K562 (cell line): ENCODE measurements around the gene FKRP. TPM values are rescaled to one million over a fixed set of nuclear protein-coding genes. Genes with fewer than 3 reads are reported as not detected.

Experiments used
- CBX3 ChIP-seq, 2 experiments: IDR thresholded peaks; 1 replicate in 1 of 2; 2 replicates in 1 of 2; pipeline ENCODE4 v1.6.1; 2012; ENCODE audit warnings: inconsistent platforms in 2 of 2, low read length in 2 of 2, borderline replicate concordance in 1 of 2, control low read depth in 1 of 2
- CEBPG ChIP-seq, 3 experiments: fragments of 200-800 bp in 1 of 3; sonication (Bioruptor generic) in 1 of 3; sonication (generic) in 1 of 3; formaldehyde crosslinking in 1 of 3; IDR thresholded peaks in 2 of 3; conservative IDR thresholded peaks in 1 of 3; 2 replicates each; pipeline versions ENCODE4 v1.6.1 to v1.8.0; 2016 to 2022; ENCODE audit warnings: missing compliant biosample characterization in 2 of 3, missing genetic modification characterization in 2 of 3, mild to moderate bottlenecking in 1 of 3, missing genetic modification reagents in 1 of 3
- HCFC1 ChIP-seq: IDR thresholded peaks from 2 replicates; pipeline ENCODE4 v1.6.1; 2012; ENCODE audit warnings: low read depth, low read length, improper control_type of control experiment
- HOMEZ ChIP-seq: fragments of 250-450 bp; sonication (Bioruptor Pico); IDR thresholded peaks from 2 replicates; pipeline ENCODE4 v1.4.0; 2020; ENCODE audit warnings: mild to moderate bottlenecking, moderate library complexity
- KDM4B ChIP-seq, 2 experiments: fragments of 450-650 bp in 1 of 2; sonication (generic) in 1 of 2; IDR thresholded peaks; 2 replicates each; pipeline ENCODE4 v1.6.1; 2016 to 2017; ENCODE audit warnings: borderline replicate concordance in 2 of 2, antibody characterized with exemption in 1 of 2, low read depth in 1 of 2, mild to moderate bottlenecking in 1 of 2
- KLF10 ChIP-seq: fragments of 250-450 bp; sonication (Bioruptor Pico); IDR thresholded peaks from 2 replicates; pipeline ENCODE4 v1.6.1; 2021; ENCODE audit warnings: matching md5 sums
- PKNOX1 ChIP-seq: fragments of 450-650 bp; IDR thresholded peaks from 2 replicates; pipeline ENCODE4 v1.6.1; 2016
- RB1 ChIP-seq: fragments of 450-650 bp; IDR thresholded peaks from 2 replicates; pipeline ENCODE4 v1.6.1; 2017; ENCODE audit warnings: low read depth, mild to moderate bottlenecking
- RCOR1 ChIP-seq, 2 experiments: IDR thresholded peaks; 2 replicates each; pipeline ENCODE4 v1.6.1; 2012; ENCODE audit warnings: low read depth in 2 of 2, low read length in 2 of 2, borderline replicate concordance in 1 of 2, improper control_type of control experiment in 1 of 2
- RERE ChIP-seq: sonication (generic); formaldehyde crosslinking; IDR thresholded peaks from 2 replicates; pipeline ENCODE4 v1.8.0; 2023; ENCODE audit warnings: missing genetic modification reagents, mild to moderate bottlenecking, borderline replicate concordance
- SMAD1 ChIP-seq: fragments of 150-350 bp; IDR thresholded peaks from 2 replicates; pipeline ENCODE4 v1.6.1; 2014; ENCODE audit warnings: low read length, low read depth; ENCODE audit not compliant: partially characterized antibody
- THAP12 ChIP-seq: fragments of 250-450 bp; sonication (Bioruptor Pico); IDR thresholded peaks from 2 replicates; pipeline ENCODE4 v1.9.0; 2021; ENCODE audit warnings: mild to moderate bottlenecking, inconsistent platforms
- XRCC3 ChIP-seq: fragments of 450-650 bp; IDR thresholded peaks from 2 replicates; pipeline ENCODE4 v1.6.1; 2017; ENCODE audit warnings: mild to moderate bottlenecking, moderate library complexity
- ZBTB7A ChIP-seq: IDR thresholded peaks from 2 replicates; pipeline ENCODE4 v1.6.1; 2011; ENCODE audit warnings: low read depth, mild to moderate bottlenecking, low read length, moderate library complexity, borderline replicate concordance; ENCODE audit not compliant: control insufficient read depth
- ZNF644 ChIP-seq: fragments of 200-800 bp; sonication (Bioruptor generic); IDR thresholded peaks from 2 replicates; pipeline ENCODE4 v1.6.1; 2016; ENCODE audit warnings: low read depth, missing genetic modification characterization, missing compliant biosample characterization
- polyA plus RNA-seq, 8 experiments: library from polyadenylated mRNA; depleted of rRNA in 4 of 8; stranded (reverse) in 5 of 8; unstranded in 3 of 8; fragments of >200 nt; fragmentation: Nextera tagmentation in 2 of 8; fragmentation: Illumina TruSeq in 1 of 8; extraction: Ambion mirVana in 2 of 8; extraction: Trizol in 1 of 8; gene quantifications; 2 replicates each; pipeline versions ENCODE4 v1.2.1 to v1.2.3, GENCODE V29; 2011 to 2014; ENCODE audit warnings: inconsistent platforms in 1 of 8, missing spikeins in 1 of 8
- total RNA-seq, 7 experiments: library from RNA; depleted of rRNA in 6 of 7; stranded (reverse); fragments of >200 nt in 6 of 7; fragmentation: Illumina TruSeq in 2 of 7; extraction: Trizol in 2 of 7; gene quantifications; 2 replicates each; pipeline versions ENCODE4 v1.2.1 to v1.2.3, GENCODE V29; 2011 to 2021; ENCODE audit warnings: low replicate concordance in 1 of 7

Gene FKRP
- total and polyA plus RNA-seq, 9 of the 15 experiments (the other 6 are each of a cell fraction or from before 2014, with no cell fraction given): 0.68 to 16.1 (median 6.5) TPM

- no peak for TF ChIP-seq RERE (CRISPR knock-in tag)
- no peak for TF ChIP-seq HOMEZ
- TF ChIP-seq HCFC1: peak; percentile 42
- TF ChIP-seq THAP12 (CRISPR knock-in tag): peak; percentile 83
- TF ChIP-seq RCOR1 (IDR thresholded peaks at IDR 0.05; ENCODE audit: borderline replicate concordance in 1 of 2, low read depth in 2 of 2, low read length in 2 of 2): peak; percentile 8 to 37; a peak in 3 of 4 replicates
- no peak; a peak in 1 of 4 replicates for TF ChIP-seq KDM4B (IDR thresholded peaks at IDR 0.05; ENCODE audit: borderline replicate concordance in 2 of 2, low read depth in 1 of 2)
- TF ChIP-seq RB1: peak; percentile 66
- TF ChIP-seq XRCC3: no peak
- peak; percentile 25; the same call in 1 of the 2 replicates for TF ChIP-seq ZNF644 (tag)
- peak; percentile 20; the same call in 1 of the 2 replicates for TF ChIP-seq PKNOX1
- peak; percentile 78 for TF ChIP-seq ZBTB7A
- TF ChIP-seq CEBPG (CRISPR knock-in tag; IDR thresholded peaks at IDR 0.05): peak; percentile 43
- no peak for TF ChIP-seq CEBPG (tag; conservative IDR thresholded peaks at IDR 0.05 in 1 of 2, IDR thresholded peaks at IDR 0.05 in 1 of 2)
- peak; percentile 97 for TF ChIP-seq SMAD1
- TF ChIP-seq CBX3 (IDR thresholded peaks at IDR 0.05; ENCODE audit: borderline replicate concordance in 1 of 2, low read length in 2 of 2): no peak
- no peak for TF ChIP-seq KLF10 (CRISPR knock-in tag)
Measured at GRCh38 chr19:46788262-46788967, 42.6 kb downstream of the FKRP start, which contains the start of gene SLC1A5 (continued).
